Measurements from ENCODE around the gene ALDH3B1. TPM values are rescaled to one million over a fixed set of nuclear protein-coding genes. Genes with fewer than 3 reads are reported as not detected.

The ALDH3B1 gene
- total RNA-seq, 1 experiment from 2014 or later, result 28.1 TPM

- Histone ChIP-seq H3K79me2 (ENCODE audit: low read length) (no peaks in the 10 kb centered on the region), H3K36me3 (ENCODE audit: low read depth, low read length) (no peaks in the 10 kb centered on the region), H3K9me3 (ENCODE audit: low read length) (no peaks in the 10 kb centered on the region), H3K4me1 (ENCODE audit: insufficient read depth, low read length) (peaks cover 8% of the 10 kb centered on the region; the same call in 1 of the 2 replicates), H3K27ac (ENCODE audit: low read length) (no peak overlapping the region), H3K4me3 (ENCODE audit: low read length) (no peak overlapping the region), H3K4me2 (ENCODE audit: low read length) (no peak overlapping the region), H3K27me3 (ENCODE audit: low read length) (no peaks in the 10 kb centered on the region), H4K20me1 (ENCODE audit: low read length) (no peaks in the 10 kb centered on the region), H3F3A (ENCODE audit: low read length, unreplicated experiment) (no peaks in the 10 kb centered on the region), H3K9ac (ENCODE audit: low read length) (no peak overlapping the region), H2AFZ (ENCODE audit: low read length) (no peak overlapping the region), H3K9me2 (replicated peaks; ENCODE audit: low read length) (no peaks in the 10 kb centered on the region)
- intact Hi-C loops (cut with micrococcal nuclease), result no loop called here
- POLR2A ChIA-PET (ENCODE audit: unreplicated experiment), result no interaction called here
- CTCF ChIA-PET, result interaction anchor here (0.6 kb wide), 1 partner anchor 61 kb away, joined by 3 read pairs; no protein-coding TSS in a partner anchor
- no TSS peak for BruUV-seq (replicated peaks)
- DNase-seq, result no peak
- no peak for ATAC-seq
- TF ChIP-seq CTCF (conservative IDR thresholded peaks at IDR 0.05; ENCODE audit: low read depth, low read length), result no peak
Measured at GRCh38 chr11:67998150-67999045, 11.7 kb upstream of the ALDH3B1 start.

- no peak overlapping the region for H3K9ac ChIP-seq (ENCODE audit: low read length)
- intact Hi-C loops (cut with micrococcal nuclease), result no loop called here
- BruUV-seq (replicated peaks), result no TSS peak
- no peak for TF ChIP-seq EZH2phosphoT487 (IDR thresholded peaks at IDR 0.05; ENCODE audit: borderline replicate concordance, low read length)
- TF ChIP-seq CTCF (conservative IDR thresholded peaks at IDR 0.05; ENCODE audit: low read depth, low read length), result no peak
- no peak for TF ChIP-seq EZH2 (IDR thresholded peaks at IDR 0.05; ENCODE audit: low read length, unreplicated experiment)
- H3K36me3 ChIP-seq (ENCODE audit: low read depth, low read length), result no peaks in the 10 kb centered on the region
- no peaks in the 10 kb centered on the region for H3F3A ChIP-seq (ENCODE audit: low read length, unreplicated experiment)
- H3K79me2 ChIP-seq (ENCODE audit: low read length), result no peaks in the 10 kb centered on the region
- H3K9me2 ChIP-seq (replicated peaks; ENCODE audit: low read length), result no peaks in the 10 kb centered on the region
- ATAC-seq, result no peak
- no peaks in the 10 kb centered on the region for H4K20me1 ChIP-seq (ENCODE audit: low read length)
- no peak overlapping the region for H3K4me3 ChIP-seq (ENCODE audit: low read length)
- H3K4me2 ChIP-seq (ENCODE audit: low read length), result no peak overlapping the region
- CTCF ChIA-PET, result no interaction called here
- no peak overlapping the region for H2AFZ ChIP-seq (ENCODE audit: low read length)
- H3K27me3 ChIP-seq (ENCODE audit: low read length), result no peaks in the 10 kb centered on the region
- H3K9me3 ChIP-seq (ENCODE audit: low read length), result no peaks in the 10 kb centered on the region
- POLR2A ChIA-PET (ENCODE audit: unreplicated experiment), result no interaction called here
- H3K27ac ChIP-seq (ENCODE audit: low read length), result no peak overlapping the region
- peaks cover 11% of the 10 kb centered on the region; the same call in 1 of the 2 replicates for H3K4me1 ChIP-seq (ENCODE audit: insufficient read depth, low read length)
- no peak for DNase-seq
Measured at GRCh38 chr11:67999201-67999629, 10.9 kb upstream of the ALDH3B1 start.

GRCh38 chr11:67999704-68000103, 10.4 kb upstream of the ALDH3B1 start:
- TF ChIP-seq EZH2phosphoT487 (IDR thresholded peaks at IDR 0.05; ENCODE audit: borderline replicate concordance, low read length) (no peak), CTCF (conservative IDR thresholded peaks at IDR 0.05; ENCODE audit: low read depth, low read length) (no peak), EZH2 (IDR thresholded peaks at IDR 0.05; ENCODE audit: low read length, unreplicated experiment) (no peak)
- Histone ChIP-seq H3K4me1 (ENCODE audit: insufficient read depth, low read length) (peaks cover 13% of the 10 kb centered on the region; the same call in 1 of the 2 replicates), H3K4me2 (ENCODE audit: low read length) (no peak overlapping the region), H3K9ac (ENCODE audit: low read length) (no peak overlapping the region), H3K4me3 (ENCODE audit: low read length) (no peak overlapping the region), H4K20me1 (ENCODE audit: low read length) (no peaks in the 10 kb centered on the region), H3K9me2 (replicated peaks; ENCODE audit: low read length) (no peaks in the 10 kb centered on the region), H3K9me3 (ENCODE audit: low read length) (no peaks in the 10 kb centered on the region), H3K27ac (ENCODE audit: low read length) (no peak overlapping the region), H2AFZ (ENCODE audit: low read length) (no peak overlapping the region), H3F3A (ENCODE audit: low read length, unreplicated experiment) (no peaks in the 10 kb centered on the region), H3K27me3 (ENCODE audit: low read length) (no peaks in the 10 kb centered on the region), H3K36me3 (ENCODE audit: low read depth, low read length) (no peaks in the 10 kb centered on the region), H3K79me2 (ENCODE audit: low read length) (no peaks in the 10 kb centered on the region)
- ChIA-PET CTCF (no interaction called here), POLR2A (ENCODE audit: unreplicated experiment) (no interaction called here)
- intact Hi-C loops (cut with micrococcal nuclease), result no loop called here
- no peak for DNase-seq
- no peak for ATAC-seq
- no TSS peak for BruUV-seq (replicated peaks)

Data from PC-3 (cell line).